H1 (cell line): ENCODE measurements around the gene HOMER1.

Experiments used
- EGR1 ChIP-seq: IDR thresholded peaks from 2 replicates; pipeline ENCODE4 v1.6.1; 2011; ENCODE audit warnings: low read depth, low read length, borderline replicate concordance
- EP300 ChIP-seq, 2 experiments: IDR thresholded peaks; 1 replicate in 1 of 2; 2 replicates in 1 of 2; pipeline ENCODE4 v1.6.1; 2011 to 2012; ENCODE audit warnings: low read depth in 2 of 2, low read length in 2 of 2, mild to moderate bottlenecking in 2 of 2, borderline replicate concordance in 1 of 2, inconsistent platforms in 1 of 2, moderate library complexity in 1 of 2
- FOSL1 ChIP-seq: IDR thresholded peaks from 2 replicates; pipeline ENCODE4 v1.6.1; 2011; ENCODE audit warnings: mild to moderate bottlenecking, low read depth, low read length, moderate library complexity; ENCODE audit not compliant: insufficient read depth
- HDAC2 ChIP-seq, 2 experiments: fragments of 300-600 bp in 1 of 2; sonication (generic) in 1 of 2; IDR thresholded peaks; 2 replicates each; pipeline ENCODE4 v1.6.1; 2011 to 2012; ENCODE audit warnings: low read depth in 2 of 2, low read length in 2 of 2, mild to moderate bottlenecking in 2 of 2, moderate library complexity in 2 of 2, borderline replicate concordance in 1 of 2, inconsistent platforms in 1 of 2
- JUN ChIP-seq: IDR thresholded peaks from 2 replicates; pipeline ENCODE4 v1.6.1; 2011; ENCODE audit warnings: low read depth, mild to moderate bottlenecking, improper control_type of control experiment, low read length
- KDM5A ChIP-seq: fragments of 200-600 bp; IDR thresholded peaks from 2 replicates; pipeline ENCODE4 v1.7.1; 2012; ENCODE audit warnings: mild to moderate bottlenecking, low read length, inconsistent platforms, mixed read lengths
- POLR2A ChIP-seq, 2 experiments: IDR thresholded peaks; 1 replicate in 1 of 2; 2 replicates in 1 of 2; pipeline ENCODE4 v1.6.1; 2011; ENCODE audit warnings: low read depth in 2 of 2, low read length in 2 of 2, mild to moderate bottlenecking in 2 of 2; ENCODE audit errors: control extremely low read depth in 1 of 2
- RAD21 ChIP-seq, 2 experiments: IDR thresholded peaks in 1 of 2; conservative IDR thresholded peaks in 1 of 2; 2 replicates each; pipeline ENCODE4 v1.6.1; 2011; ENCODE audit warnings: low read depth in 2 of 2, low read length in 2 of 2, improper control_type of control experiment in 1 of 2, inconsistent platforms in 1 of 2, mild to moderate bottlenecking in 1 of 2, moderate library complexity in 1 of 2
- TF ChIP-seq, protein P1 (sequence below): IDR thresholded peaks from 2 replicates; pipeline ENCODE4 v1.6.1; 2012; ENCODE audit warnings: inconsistent platforms
- TF ChIP-seq, protein P2 (sequence below), 3 experiments: IDR thresholded peaks; 1 replicate in 2 of 3; 2 replicates in 1 of 3; pipeline versions ENCODE4 v1.5.1 to v1.6.1; 2011; ENCODE audit warnings: low read length in 3 of 3, mild to moderate bottlenecking in 3 of 3, inconsistent platforms in 2 of 3, low read depth in 1 of 3, moderate library complexity in 1 of 3; ENCODE audit not compliant: insufficient read depth in 1 of 3; ENCODE audit errors: control extremely low read depth in 1 of 3
- TF ChIP-seq, protein P3 (sequence below): IDR thresholded peaks from 2 replicates; pipeline ENCODE4 v1.6.1; 2011; ENCODE audit warnings: low read depth, mild to moderate bottlenecking, low read length; ENCODE audit not compliant: insufficient read depth

DNA sequence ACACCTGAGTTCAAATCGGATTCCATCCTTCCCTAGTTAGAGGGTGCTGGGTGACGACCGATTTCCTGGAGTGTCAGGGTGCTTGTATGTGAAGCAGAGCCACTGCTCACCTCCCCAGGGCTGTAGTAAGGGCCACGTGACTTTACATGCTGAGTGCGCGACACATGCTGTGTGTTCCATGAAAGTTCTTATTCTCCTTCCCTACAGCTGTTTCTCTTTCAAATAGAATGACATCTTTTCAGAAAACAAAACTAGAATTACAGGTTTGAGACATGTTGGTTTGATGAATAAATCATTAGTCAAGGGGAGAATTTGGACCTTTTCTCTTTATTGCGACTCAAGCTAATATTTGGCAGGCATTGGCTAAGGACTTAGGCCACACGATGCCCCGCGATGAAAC lies 164.9 kb downstream of the HOMER1 start:
- TF ChIP-seq, protein P1, sequence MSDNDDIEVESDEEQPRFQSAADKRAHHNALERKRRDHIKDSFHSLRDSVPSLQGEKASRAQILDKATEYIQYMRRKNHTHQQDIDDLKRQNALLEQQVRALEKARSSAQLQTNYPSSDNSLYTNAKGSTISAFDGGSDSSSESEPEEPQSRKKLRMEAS: no peak
- no peak for TF ChIP-seq POLR2A (IDR thresholded peaks at IDR 0.05; ENCODE audit: control extremely low read depth in 1 of 2, low read depth in 2 of 2, low read length in 2 of 2)
- TF ChIP-seq, protein P2, sequence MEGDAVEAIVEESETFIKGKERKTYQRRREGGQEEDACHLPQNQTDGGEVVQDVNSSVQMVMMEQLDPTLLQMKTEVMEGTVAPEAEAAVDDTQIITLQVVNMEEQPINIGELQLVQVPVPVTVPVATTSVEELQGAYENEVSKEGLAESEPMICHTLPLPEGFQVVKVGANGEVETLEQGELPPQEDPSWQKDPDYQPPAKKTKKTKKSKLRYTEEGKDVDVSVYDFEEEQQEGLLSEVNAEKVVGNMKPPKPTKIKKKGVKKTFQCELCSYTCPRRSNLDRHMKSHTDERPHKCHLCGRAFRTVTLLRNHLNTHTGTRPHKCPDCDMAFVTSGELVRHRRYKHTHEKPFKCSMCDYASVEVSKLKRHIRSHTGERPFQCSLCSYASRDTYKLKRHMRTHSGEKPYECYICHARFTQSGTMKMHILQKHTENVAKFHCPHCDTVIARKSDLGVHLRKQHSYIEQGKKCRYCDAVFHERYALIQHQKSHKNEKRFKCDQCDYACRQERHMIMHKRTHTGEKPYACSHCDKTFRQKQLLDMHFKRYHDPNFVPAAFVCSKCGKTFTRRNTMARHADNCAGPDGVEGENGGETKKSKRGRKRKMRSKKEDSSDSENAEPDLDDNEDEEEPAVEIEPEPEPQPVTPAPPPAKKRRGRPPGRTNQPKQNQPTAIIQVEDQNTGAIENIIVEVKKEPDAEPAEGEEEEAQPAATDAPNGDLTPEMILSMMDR (IDR thresholded peaks at IDR 0.05; ENCODE audit: control extremely low read depth in 1 of 3, insufficient read depth in 1 of 3, low read depth in 1 of 3, low read length in 3 of 3): no peak
- no peak for TF ChIP-seq EGR1
- no peak for TF ChIP-seq HDAC2 (IDR thresholded peaks at IDR 0.05; ENCODE audit: borderline replicate concordance in 1 of 2, low read depth in 2 of 2, low read length in 2 of 2)
- TF ChIP-seq RAD21 (IDR thresholded peaks at IDR 0.05 in 1 of 2, conservative IDR thresholded peaks at IDR 0.05 in 1 of 2; ENCODE audit: low read depth in 2 of 2, low read length in 2 of 2): no peak
- no peak for TF ChIP-seq KDM5A
- no peak for TF ChIP-seq FOSL1
- TF ChIP-seq EP300 (IDR thresholded peaks at IDR 0.05; ENCODE audit: borderline replicate concordance in 1 of 2, low read depth in 2 of 2, low read length in 2 of 2): no peak
- TF ChIP-seq, protein P3, sequence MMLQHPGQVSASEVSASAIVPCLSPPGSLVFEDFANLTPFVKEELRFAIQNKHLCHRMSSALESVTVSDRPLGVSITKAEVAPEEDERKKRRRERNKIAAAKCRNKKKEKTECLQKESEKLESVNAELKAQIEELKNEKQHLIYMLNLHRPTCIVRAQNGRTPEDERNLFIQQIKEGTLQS: no peak
- TF ChIP-seq JUN: no peak
